ENCODE measurements around the gene MORN1. TPM values are rescaled to one million over a fixed set of nuclear protein-coding genes. Genes with fewer than 3 reads are reported as not detected.

Gene MORN1
- total and polyA plus RNA-seq, 2 of the 8 experiments (the other 6 are each of a cell fraction or from before 2014, with no cell fraction given), result 5.0 to 9.1 TPM

DNA sequence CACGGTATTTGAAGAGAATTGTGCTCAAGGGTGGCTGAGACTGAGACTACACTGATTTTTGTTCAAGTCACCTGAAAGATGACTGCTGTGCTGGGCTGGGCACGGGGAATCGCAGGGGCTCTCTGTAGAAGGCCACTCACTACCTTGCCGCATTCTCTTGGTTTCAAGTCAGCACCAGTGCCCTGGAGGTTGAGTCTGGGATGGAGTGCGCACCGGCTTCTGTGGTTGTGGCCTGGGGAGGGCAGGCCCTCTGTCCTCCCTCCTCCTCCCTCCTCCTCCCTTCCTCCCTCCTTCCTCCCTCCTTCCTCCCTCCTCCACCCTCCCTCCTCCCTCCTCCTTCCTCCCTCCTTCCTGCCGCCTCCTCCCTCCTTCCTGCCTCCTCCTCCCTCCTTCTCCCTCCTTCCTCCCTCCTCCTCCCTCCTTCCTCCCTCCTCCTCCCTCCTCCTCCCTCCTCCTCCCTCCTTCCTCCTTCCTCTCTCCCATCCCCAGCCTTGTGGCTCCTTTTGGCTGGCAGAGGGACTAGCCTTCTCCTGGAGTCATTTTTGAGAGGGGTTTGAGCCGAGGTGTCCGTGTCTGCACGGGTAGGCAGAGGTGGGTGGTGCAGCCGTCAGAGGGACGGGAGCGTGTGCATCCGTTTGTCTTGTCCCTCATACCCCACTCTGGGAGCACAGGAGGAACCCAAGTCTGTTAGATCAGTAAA, 9.7 kb upstream of the MORN1 start:
- no peak overlapping the region for H2BK20ac ChIP-seq (ENCODE audit: low read length)
- no peak overlapping the region for H4K8ac ChIP-seq (ENCODE audit: extremely low read depth, insufficient read depth, low read length)
- H2AFZ ChIP-seq (ENCODE audit: low read length), result no peak overlapping the region
- peaks cover 18 to 74% (median 46%) of the 10 kb centered on the region in 4 experiments for H3K36me3 ChIP-seq (ENCODE audit: control insufficient read depth in 2 of 4, insufficient read depth in 4 of 4, low read length in 3 of 4)
- FAIRE-seq (no peak), DNase-seq (ENCODE audit: low read depth in 1 of 2, low spot score in 2 of 2) (no peak)
- H3K23me2 ChIP-seq (ENCODE audit: low read depth, low read length), result no peaks in the 10 kb centered on the region
- ChIA-PET POLR2A (ENCODE audit: partially characterized antibody) (interaction anchor here (0.8 to 6.7 kb wide), 3 partner anchors 8 to 79 kb away, joined by 4 to 29 read pairs (median 13); partner anchors contain the start of genes MORN1 and RER1), CTCF (ENCODE audit: partially characterized antibody) (interaction anchor here (0.6 to 1.5 kb wide), 2 partner anchors 10 to 125 kb away, joined by 3 to 4 read pairs; no protein-coding TSS in a partner anchor)
- H3K56ac ChIP-seq (replicated peaks; ENCODE audit: insufficient read length, low read depth, low read length), result no peak overlapping the region
- peaks cover 2% of the 10 kb centered on the region; the same call in 1 of the 2 replicates for H3K79me1 ChIP-seq (ENCODE audit: low read depth, low read length)
- H3K4me2 ChIP-seq (ENCODE audit: insufficient read depth in 1 of 2, low read depth in 2 of 2, low read length in 2 of 2), result no peak overlapping the region
- H4K20me1 ChIP-seq (replicated peaks in 1 of 2; ENCODE audit: control insufficient read depth in 1 of 2, insufficient read depth in 2 of 2, low read length in 2 of 2), result peaks cover 5 to 19% of the 10 kb centered on the region in 2 experiments
- H3K27me3 ChIP-seq (replicated peaks in 1 of 4; ENCODE audit: control insufficient read depth in 3 of 4, extremely low read depth in 1 of 4, insufficient read depth in 3 of 4, low read length in 3 of 4), result no peaks in the 10 kb centered on the region
- H2BK12ac ChIP-seq (ENCODE audit: low read depth, low read length), result no peak overlapping the region
- no peak overlapping the region for H3K18ac ChIP-seq (ENCODE audit: extremely low read depth, low read length)
- H2BK5ac ChIP-seq (ENCODE audit: low read depth, low read length), result no peak overlapping the region
- TF ChIP-seq, protein P1, sequence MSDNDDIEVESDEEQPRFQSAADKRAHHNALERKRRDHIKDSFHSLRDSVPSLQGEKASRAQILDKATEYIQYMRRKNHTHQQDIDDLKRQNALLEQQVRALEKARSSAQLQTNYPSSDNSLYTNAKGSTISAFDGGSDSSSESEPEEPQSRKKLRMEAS (IDR thresholded peaks at IDR 0.05), result no peak
- no peak for TF ChIP-seq TAF1 (IDR thresholded peaks at IDR 0.05; ENCODE audit: low read depth, low read length)
- TF ChIP-seq TCF12 (IDR thresholded peaks at IDR 0.05; ENCODE audit: low read depth, low read length), result no peak
- TF ChIP-seq NRF1 (IDR thresholded peaks at IDR 0.05; ENCODE audit: low read depth, low read length), result no peak
- TF ChIP-seq, protein P2, sequence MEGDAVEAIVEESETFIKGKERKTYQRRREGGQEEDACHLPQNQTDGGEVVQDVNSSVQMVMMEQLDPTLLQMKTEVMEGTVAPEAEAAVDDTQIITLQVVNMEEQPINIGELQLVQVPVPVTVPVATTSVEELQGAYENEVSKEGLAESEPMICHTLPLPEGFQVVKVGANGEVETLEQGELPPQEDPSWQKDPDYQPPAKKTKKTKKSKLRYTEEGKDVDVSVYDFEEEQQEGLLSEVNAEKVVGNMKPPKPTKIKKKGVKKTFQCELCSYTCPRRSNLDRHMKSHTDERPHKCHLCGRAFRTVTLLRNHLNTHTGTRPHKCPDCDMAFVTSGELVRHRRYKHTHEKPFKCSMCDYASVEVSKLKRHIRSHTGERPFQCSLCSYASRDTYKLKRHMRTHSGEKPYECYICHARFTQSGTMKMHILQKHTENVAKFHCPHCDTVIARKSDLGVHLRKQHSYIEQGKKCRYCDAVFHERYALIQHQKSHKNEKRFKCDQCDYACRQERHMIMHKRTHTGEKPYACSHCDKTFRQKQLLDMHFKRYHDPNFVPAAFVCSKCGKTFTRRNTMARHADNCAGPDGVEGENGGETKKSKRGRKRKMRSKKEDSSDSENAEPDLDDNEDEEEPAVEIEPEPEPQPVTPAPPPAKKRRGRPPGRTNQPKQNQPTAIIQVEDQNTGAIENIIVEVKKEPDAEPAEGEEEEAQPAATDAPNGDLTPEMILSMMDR (IDR thresholded peaks at IDR 0.05; ENCODE audit: control extremely low read depth in 1 of 3, insufficient read depth in 1 of 3, low read depth in 1 of 3, low read length in 3 of 3), result no peak
- TF ChIP-seq YY1 (IDR thresholded peaks at IDR 0.05; ENCODE audit: low read depth, low read length), result no peak
- TF ChIP-seq SIRT6 (IDR thresholded peaks at IDR 0.05; ENCODE audit: low read length), result no peak
- no peak for TF ChIP-seq MAFK (IDR thresholded peaks at IDR 0.05; ENCODE audit: low read depth, low read length)
- no peak for TF ChIP-seq POLR2A (IDR thresholded peaks at IDR 0.05; ENCODE audit: control extremely low read depth in 1 of 2, low read depth in 2 of 2, low read length in 2 of 2)
- TF ChIP-seq BRCA1 (IDR thresholded peaks at IDR 0.05; ENCODE audit: low read depth, low read length), result no peak
- TF ChIP-seq SP2 (IDR thresholded peaks at IDR 0.05; ENCODE audit: low read length), result no peak
- no peak overlapping the region for H4K91ac ChIP-seq (replicated peaks; ENCODE audit: insufficient read length, low read length)
- no peak overlapping the region for H2BK120ac ChIP-seq (replicated peaks; ENCODE audit: low read depth, low read length)
- no peak overlapping the region for H3K4ac ChIP-seq (replicated peaks; ENCODE audit: insufficient read length, low read depth, low read length)
- no peak overlapping the region for H3K9ac ChIP-seq (replicated peaks in 1 of 4; ENCODE audit: extremely low read depth in 1 of 4, low read depth in 3 of 4, low read length in 3 of 4)
- H3K4me1 ChIP-seq (replicated peaks in 1 of 4; ENCODE audit: control insufficient read depth in 3 of 4, insufficient read depth in 4 of 4, low read length in 3 of 4), result no peaks in the 10 kb centered on the region
- no peak overlapping the region for H3K27ac ChIP-seq (ENCODE audit: low read depth, low read length)
- WGBS, 2 experiments (ENCODE audit: extremely low coverage in 1 of 2, insufficient coverage in 1 of 2, insufficient read length in 1 of 2, insufficient replicate concordance in 2 of 2, low coverage in 1 of 2, low lambda C conversion rate in 2 of 2, missing lambda C conversion rate in 1 of 2), result 9 to 80% methylated on average over 1 to 8 of the region's 14 CpGs
- no peak overlapping the region for H2BK15ac ChIP-seq (ENCODE audit: low read length)
- H3K23ac ChIP-seq (ENCODE audit: insufficient read length), result no peak overlapping the region
- no peak overlapping the region for H3K4me3 ChIP-seq (ENCODE audit: extremely low read depth in 1 of 4, insufficient read depth in 2 of 4, low read depth in 3 of 4, low read length in 4 of 4)
- no peak overlapping the region for H2AK5ac ChIP-seq (ENCODE audit: low read depth, low read length)
- H3K79me2 ChIP-seq (ENCODE audit: control insufficient read depth in 1 of 2, insufficient read depth in 2 of 2, low read length in 2 of 2), result no peaks in the 10 kb centered on the region
- H3K9me3 ChIP-seq (ENCODE audit: insufficient read depth in 2 of 2, low read depth in 1 of 2, low read length in 1 of 2), result no peaks in the 10 kb centered on the region
- no peak overlapping the region for H3K14ac ChIP-seq (ENCODE audit: insufficient read length)
- no peak overlapping the region for H4K5ac ChIP-seq (ENCODE audit: insufficient read length, low read depth, low read length)

All from H1 (cell line).